GM12875 (cell line): ENCODE data around the gene MMP20.

Experiments used
- H3K4me3 ChIP-seq: one replicate; pipeline ENCODE4 v1.5.1; 2011; ENCODE audit warnings: low read depth, low read length, control low read depth
- CTCF ChIP-seq: IDR thresholded peaks from 2 replicates; pipeline ENCODE4 v1.5.1; 2011; ENCODE audit warnings: low read depth, mild to moderate bottlenecking, control low read depth, inconsistent platforms, low read length, moderate library complexity, borderline replicate concordance; ENCODE audit not compliant: insufficient read depth

MMP20 gene

GRCh38 chr11:102551169-102551781 is 73.9 kb downstream of the MMP20 start:
- H3K4me3 ChIP-seq: no peak overlapping the region
- no peak for TF ChIP-seq CTCF

- no peak for TF ChIP-seq CTCF
- no peak overlapping the region for H3K4me3 ChIP-seq
These were observed 78.1 kb downstream of the MMP20 start for GRCh38 chr11:102546923-102547471.

- TF ChIP-seq CTCF: no peak
These were observed 78.7 kb downstream of the MMP20 start for GRCh38 chr11:102546427-102546826.

GRCh38 chr11:102545701-102546100 is 79.4 kb downstream of the MMP20 start:
- no peak overlapping the region for H3K4me3 ChIP-seq
- no peak for TF ChIP-seq CTCF

More at GRCh38 chr11:102546427-102546826, 78.7 kb downstream of the MMP20 start:
- no peak overlapping the region for H3K4me3 ChIP-seq

GRCh38 chr11:102544594-102544993 is 80.5 kb downstream of the MMP20 start:
- TF ChIP-seq CTCF: no peak
- H3K4me3 ChIP-seq: no peak overlapping the region

GRCh38 chr11:102539567-102539966 is 85.6 kb downstream of the MMP20 start:
- TF ChIP-seq CTCF: no peak

GRCh38 chr11:102538932-102539331 is 86.2 kb downstream of the MMP20 start:
- no peak for TF ChIP-seq CTCF
- H3K4me3 ChIP-seq: no peak overlapping the region

More at GRCh38 chr11:102539567-102539966, 85.6 kb downstream of the MMP20 start:
- no peak overlapping the region for H3K4me3 ChIP-seq
